ENCODE data around the gene CD40. TPM values are rescaled to one million over a fixed set of nuclear protein-coding genes. Genes with fewer than 3 reads are reported as not detected.
A peak's percentile ranks its signal among the peaks of the same experiment; 100 is the strongest.

CD40 gene
- polyA plus RNA-seq, 3 donors = 14.4 to 26.1 (median 18.8) TPM

GRCh38 chr20:46084805-46085178 lies 33.3 kb upstream of the CD40 start:
- intact Hi-C loops (cut with micrococcal nuclease) = loop anchor here (5.0 to 10.0 kb wide), 3 partner anchors 72 to 112 kb away; partner anchors contain the start of gene ZNF335 (in 1 of the 2)

DNA sequence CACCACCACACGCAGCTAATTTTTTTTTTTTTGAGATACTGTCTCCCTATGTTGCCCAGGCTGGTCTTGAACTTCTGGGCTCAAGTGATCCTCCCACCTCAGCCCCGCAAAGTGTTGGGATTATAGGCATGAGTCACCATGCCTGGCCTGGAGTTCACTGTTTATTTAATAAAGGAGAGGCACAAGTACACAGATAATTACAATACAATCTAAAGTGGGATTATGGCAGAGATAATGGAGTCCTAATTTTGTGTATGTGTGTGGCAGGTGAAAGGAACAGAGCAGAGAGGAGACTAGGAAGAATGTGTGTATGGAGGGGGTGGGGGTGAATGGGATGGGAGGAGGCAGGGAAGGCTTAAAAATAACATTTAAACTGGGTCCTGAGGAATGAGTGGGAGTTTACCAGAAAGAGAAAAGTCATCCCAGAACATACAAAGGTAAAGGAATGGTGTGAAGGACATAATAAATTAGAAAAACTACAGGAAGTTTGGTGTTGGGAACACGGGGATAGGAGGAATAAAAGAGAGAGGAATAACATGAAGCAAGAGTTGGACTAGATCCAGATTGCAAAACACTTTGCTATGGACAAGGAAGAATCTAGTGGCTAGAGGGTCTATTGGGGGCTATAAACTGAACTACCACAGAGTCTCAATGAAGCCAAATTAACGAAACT lies 32.8 kb upstream of the CD40 start:
- peaks cover 32 to 63% of the 10 kb centered on the region in 2 donors for H3K4me1 ChIP-seq (ENCODE audit: control insufficient read depth in 1 of 2, insufficient read depth in 2 of 2, low read length in 2 of 2)
- H4K20me1 ChIP-seq (ENCODE audit: insufficient read depth, low read length) = peaks cover 90% of the 10 kb centered on the region
- no peak overlapping the region for H2AFZ ChIP-seq (ENCODE audit: insufficient read depth, low read depth, low read length, poor library complexity, severe bottlenecking)
- 42% methylated on average over 2 of the region's 4 CpGs for WGBS (ENCODE audit: insufficient coverage)
- H3K27me3 Mint-ChIP-seq (ENCODE audit: low read depth in 3 of 3) = no peaks in the 10 kb centered on the region
- no peaks in the 10 kb centered on the region for H3K36me3 ChIP-seq (replicated peaks in 1 of 2; ENCODE audit: control insufficient read depth in 1 of 2, insufficient read depth in 2 of 2, low read length in 2 of 2)
- H3K4me3 ChIP-seq (replicated peaks in 1 of 3; ENCODE audit: low read depth in 2 of 3, low read length in 3 of 3) = no peak overlapping the region
- peaks cover 5 to 6% of the 10 kb centered on the region in 2 donors for H3K36me3 Mint-ChIP-seq
- no peak overlapping the region for H3K9ac ChIP-seq (ENCODE audit: insufficient read depth, low read length, poor library complexity, severe bottlenecking)
- H3K79me2 ChIP-seq (ENCODE audit: insufficient read depth, low read length) = peaks cover 91% of the 10 kb centered on the region
- intact Hi-C loops (cut with micrococcal nuclease) = loop anchor here (5.0 to 10.0 kb wide), 3 partner anchors 73 to 113 kb away; partner anchors contain the start of gene ZNF335 (in 1 of the 2)
- H3K27me3 ChIP-seq (ENCODE audit: control insufficient read depth in 2 of 2, insufficient read depth in 2 of 2, low read length in 2 of 2) = no peaks in the 10 kb centered on the region
- H3K4me1 Mint-ChIP-seq = peaks cover 71% of the 10 kb centered on the region
- H3K27ac Mint-ChIP-seq = peak overlapping the region in 3 of 7 donors; percentile 2 to 37 (median 8)
- no peak overlapping the region for H3K27ac ChIP-seq (ENCODE audit: low read depth in 1 of 2, low read length in 2 of 2)
- H3K4me2 ChIP-seq (replicated peaks; ENCODE audit: extremely low read depth, low read length, poor library complexity, severe bottlenecking) = no peak overlapping the region
- TF ChIP-seq, protein P1, sequence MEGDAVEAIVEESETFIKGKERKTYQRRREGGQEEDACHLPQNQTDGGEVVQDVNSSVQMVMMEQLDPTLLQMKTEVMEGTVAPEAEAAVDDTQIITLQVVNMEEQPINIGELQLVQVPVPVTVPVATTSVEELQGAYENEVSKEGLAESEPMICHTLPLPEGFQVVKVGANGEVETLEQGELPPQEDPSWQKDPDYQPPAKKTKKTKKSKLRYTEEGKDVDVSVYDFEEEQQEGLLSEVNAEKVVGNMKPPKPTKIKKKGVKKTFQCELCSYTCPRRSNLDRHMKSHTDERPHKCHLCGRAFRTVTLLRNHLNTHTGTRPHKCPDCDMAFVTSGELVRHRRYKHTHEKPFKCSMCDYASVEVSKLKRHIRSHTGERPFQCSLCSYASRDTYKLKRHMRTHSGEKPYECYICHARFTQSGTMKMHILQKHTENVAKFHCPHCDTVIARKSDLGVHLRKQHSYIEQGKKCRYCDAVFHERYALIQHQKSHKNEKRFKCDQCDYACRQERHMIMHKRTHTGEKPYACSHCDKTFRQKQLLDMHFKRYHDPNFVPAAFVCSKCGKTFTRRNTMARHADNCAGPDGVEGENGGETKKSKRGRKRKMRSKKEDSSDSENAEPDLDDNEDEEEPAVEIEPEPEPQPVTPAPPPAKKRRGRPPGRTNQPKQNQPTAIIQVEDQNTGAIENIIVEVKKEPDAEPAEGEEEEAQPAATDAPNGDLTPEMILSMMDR (IDR thresholded peaks at IDR 0.05) = no peak
- no peak for DNase-seq
- H3K4me3 Mint-ChIP-seq = no peak overlapping the region
- H3K9me3 Mint-ChIP-seq = no peaks in the 10 kb centered on the region
- no peaks in the 10 kb centered on the region for H3K9me3 ChIP-seq (replicated peaks in 1 of 2; ENCODE audit: control insufficient read depth in 1 of 2, insufficient read depth in 1 of 2, low read length in 2 of 2)

More at GRCh38 chr20:46084805-46085178, 33.3 kb upstream of the CD40 start:
- DNase-seq = no peak
- peaks cover 5 to 6% of the 10 kb centered on the region in 2 donors for H3K36me3 Mint-ChIP-seq
- no peaks in the 10 kb centered on the region for H3K9me3 Mint-ChIP-seq
- no peak overlapping the region for H3K4me3 ChIP-seq (replicated peaks in 1 of 3; ENCODE audit: low read depth in 2 of 3, low read length in 3 of 3)
- no peaks in the 10 kb centered on the region for H3K36me3 ChIP-seq (replicated peaks in 1 of 2; ENCODE audit: control insufficient read depth in 1 of 2, insufficient read depth in 2 of 2, low read length in 2 of 2)
- no peak overlapping the region for H3K4me3 Mint-ChIP-seq
- H3K79me2 ChIP-seq (ENCODE audit: insufficient read depth, low read length) = peaks cover 96% of the 10 kb centered on the region
- peaks cover 96% of the 10 kb centered on the region for H4K20me1 ChIP-seq (ENCODE audit: insufficient read depth, low read length)
- H3K27ac ChIP-seq (ENCODE audit: low read depth in 1 of 2, low read length in 2 of 2) = no peak overlapping the region
- H3K27me3 ChIP-seq (ENCODE audit: control insufficient read depth in 2 of 2, insufficient read depth in 2 of 2, low read length in 2 of 2) = no peaks in the 10 kb centered on the region
- H3K4me1 Mint-ChIP-seq = peaks cover 70% of the 10 kb centered on the region
- WGBS (ENCODE audit: insufficient coverage) = 95% methylated on average over 3 of the region's 3 CpGs
- H3K4me2 ChIP-seq (replicated peaks; ENCODE audit: extremely low read depth, low read length, poor library complexity, severe bottlenecking) = no peak overlapping the region
- H3K27me3 Mint-ChIP-seq (ENCODE audit: low read depth in 3 of 3) = no peaks in the 10 kb centered on the region
- no peak overlapping the region for H3K9ac ChIP-seq (ENCODE audit: insufficient read depth, low read length, poor library complexity, severe bottlenecking)
- H2AFZ ChIP-seq (ENCODE audit: insufficient read depth, low read depth, low read length, poor library complexity, severe bottlenecking) = no peak overlapping the region
- TF ChIP-seq, protein P1 (IDR thresholded peaks at IDR 0.05) = no peak
- H3K9me3 ChIP-seq (replicated peaks in 1 of 2; ENCODE audit: control insufficient read depth in 1 of 2, insufficient read depth in 1 of 2, low read length in 2 of 2) = no peaks in the 10 kb centered on the region
- H3K27ac Mint-ChIP-seq = peak overlapping the region in 2 of 7 donors; percentile 2 to 8
- peaks cover 29 to 58% of the 10 kb centered on the region in 2 donors for H3K4me1 ChIP-seq (ENCODE audit: control insufficient read depth in 1 of 2, insufficient read depth in 2 of 2, low read length in 2 of 2)

Measured in CD14-positive monocyte (primary cell).